DND-41 (cell line): Measurements from ENCODE around the gene PARM1.

Experiments
- ATAC-seq: fragments of 200-7000 bp; cut with Tn5 transposase; 3 replicates; pipeline ENCODE4 v1.9.1; 2021; ENCODE audit warnings: low read depth; ENCODE audit not compliant: insufficient read depth
- DNase-seq: peaks from one replicate; pipeline ENCODE4 v3.0.0-alpha.2; 2020
- H2AFZ ChIP-seq: 2 replicates; pipeline ENCODE4 v1.6.0; 2012; ENCODE audit warnings: low read depth, low read length
- H3K27ac ChIP-seq: 2 replicates; pipeline ENCODE4 v1.5.1; 2012; ENCODE audit warnings: low read length, inconsistent platforms
- H3K27me3 ChIP-seq: fragments of 200-600 bp; sonication (generic); 2 replicates; pipeline ENCODE4 v1.6.0; 2012; ENCODE audit warnings: low read length, mild to moderate bottlenecking, inconsistent platforms; ENCODE audit not compliant: insufficient read depth, poor library complexity
- H3K36me3 ChIP-seq: 2 replicates; pipeline ENCODE4 v1.5.1; 2012; ENCODE audit warnings: low read length, inconsistent platforms; ENCODE audit not compliant: insufficient read depth
- H3K4me1 ChIP-seq: 2 replicates; pipeline ENCODE4 v1.5.1; 2012; ENCODE audit warnings: mild to moderate bottlenecking, low read length; ENCODE audit not compliant: insufficient read depth
- H3K4me2 ChIP-seq: 2 replicates; pipeline ENCODE4 v1.6.0; 2012; ENCODE audit warnings: mild to moderate bottlenecking, moderate library complexity, low read length, inconsistent platforms; ENCODE audit not compliant: insufficient read depth
- H3K4me3 ChIP-seq, 2 experiments: fragments of 200-600 bp in 1 of 2; shearing (Covaris generic) in 1 of 2; 2 replicates each; pipeline ENCODE4 v1.5.1; 2012 to 2016; ENCODE audit warnings: inconsistent platforms in 2 of 2, low read length in 2 of 2, mild to moderate bottlenecking in 2 of 2, low read depth in 1 of 2, moderate library complexity in 1 of 2
- H3K79me2 ChIP-seq: 2 replicates; pipeline ENCODE4 v1.6.0; 2012; ENCODE audit warnings: low read length, inconsistent platforms; ENCODE audit not compliant: insufficient read depth
- H3K9ac ChIP-seq: 2 replicates; pipeline ENCODE4 v1.6.0; 2012; ENCODE audit warnings: low read depth, mild to moderate bottlenecking, inconsistent platforms, low read length, moderate library complexity
- H3K9me3 ChIP-seq: 2 replicates; pipeline ENCODE4 v1.5.1; 2012; ENCODE audit warnings: low read length, moderate library complexity, mild to moderate bottlenecking, inconsistent platforms; ENCODE audit not compliant: insufficient read depth, severe bottlenecking
- H4K20me1 ChIP-seq: 2 replicates; pipeline ENCODE4 v1.6.0; 2012; ENCODE audit warnings: low read length; ENCODE audit not compliant: insufficient read depth
- EZH2 ChIP-seq: IDR thresholded peaks from 3 replicates; pipeline ENCODE4 v1.6.1; 2012; ENCODE audit warnings: borderline replicate concordance, low read depth, mild to moderate bottlenecking, moderate library complexity, low read length, inconsistent platforms; ENCODE audit not compliant: severe bottlenecking
- TF ChIP-seq, protein P1 (sequence below): IDR thresholded peaks from 2 replicates; pipeline ENCODE4 v1.5.1; 2012; ENCODE audit warnings: borderline replicate concordance, low read length, moderate library complexity, mild to moderate bottlenecking; ENCODE audit not compliant: poor library complexity, severe bottlenecking; ENCODE audit errors: extremely low read depth

Gene PARM1

DNA sequence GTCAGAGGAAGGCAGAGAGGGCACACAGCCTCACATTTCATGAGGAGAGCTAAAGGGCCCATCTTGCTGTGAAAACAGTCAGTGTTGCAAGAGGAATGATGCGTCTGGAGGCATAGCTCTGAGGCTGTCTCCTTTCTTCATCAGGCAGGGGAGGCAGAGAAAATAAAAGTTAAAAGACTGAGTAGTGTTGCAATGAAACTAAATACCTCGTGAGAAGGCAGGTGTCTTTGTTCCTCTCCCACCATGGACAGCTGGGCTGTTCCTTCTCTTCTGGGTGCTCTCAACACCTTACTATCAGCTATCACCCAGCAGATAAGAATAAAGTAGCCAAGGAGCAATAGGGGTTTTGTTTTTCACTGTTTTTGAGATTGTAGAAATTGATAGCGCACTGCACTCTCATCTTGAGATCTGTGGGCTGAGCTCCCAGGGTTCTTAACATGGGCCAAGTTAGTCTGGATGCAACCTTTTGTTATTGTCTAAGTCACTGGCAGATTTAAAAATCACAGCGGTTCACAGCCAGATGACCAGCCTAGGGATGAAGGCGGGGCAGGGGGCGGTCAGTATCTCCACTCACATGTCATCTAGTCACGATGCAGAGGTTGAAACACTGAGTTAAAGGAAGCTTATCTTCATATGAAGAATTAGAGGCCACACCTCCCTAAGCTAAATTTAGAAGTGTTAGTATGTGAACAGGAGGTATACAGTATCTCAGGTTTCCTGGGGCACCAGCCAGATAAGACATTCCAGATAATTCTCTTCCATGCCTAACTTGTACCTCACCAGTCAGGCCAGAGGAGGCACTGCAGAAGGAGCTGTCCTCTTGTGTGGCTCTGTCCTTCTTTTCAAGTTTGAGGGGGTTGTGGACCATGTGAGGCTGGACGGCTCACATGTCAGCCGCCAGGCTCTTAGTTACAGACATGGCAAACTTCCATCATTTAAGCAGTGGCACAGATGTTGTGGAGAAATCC is 36.9 kb downstream of the PARM1 start:
- H3K27ac ChIP-seq: no peak overlapping the region
- H3K4me3 ChIP-seq: no peak overlapping the region
- TF ChIP-seq EZH2: no peak
- TF ChIP-seq, protein P1, sequence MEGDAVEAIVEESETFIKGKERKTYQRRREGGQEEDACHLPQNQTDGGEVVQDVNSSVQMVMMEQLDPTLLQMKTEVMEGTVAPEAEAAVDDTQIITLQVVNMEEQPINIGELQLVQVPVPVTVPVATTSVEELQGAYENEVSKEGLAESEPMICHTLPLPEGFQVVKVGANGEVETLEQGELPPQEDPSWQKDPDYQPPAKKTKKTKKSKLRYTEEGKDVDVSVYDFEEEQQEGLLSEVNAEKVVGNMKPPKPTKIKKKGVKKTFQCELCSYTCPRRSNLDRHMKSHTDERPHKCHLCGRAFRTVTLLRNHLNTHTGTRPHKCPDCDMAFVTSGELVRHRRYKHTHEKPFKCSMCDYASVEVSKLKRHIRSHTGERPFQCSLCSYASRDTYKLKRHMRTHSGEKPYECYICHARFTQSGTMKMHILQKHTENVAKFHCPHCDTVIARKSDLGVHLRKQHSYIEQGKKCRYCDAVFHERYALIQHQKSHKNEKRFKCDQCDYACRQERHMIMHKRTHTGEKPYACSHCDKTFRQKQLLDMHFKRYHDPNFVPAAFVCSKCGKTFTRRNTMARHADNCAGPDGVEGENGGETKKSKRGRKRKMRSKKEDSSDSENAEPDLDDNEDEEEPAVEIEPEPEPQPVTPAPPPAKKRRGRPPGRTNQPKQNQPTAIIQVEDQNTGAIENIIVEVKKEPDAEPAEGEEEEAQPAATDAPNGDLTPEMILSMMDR: no peak
- H3K4me1 ChIP-seq: no peaks in the 10 kb centered on the region
- H3K79me2 ChIP-seq: no peaks in the 10 kb centered on the region
- no peaks in the 10 kb centered on the region for H3K36me3 ChIP-seq
- H3K9ac ChIP-seq: no peak overlapping the region
- DNase-seq (no peak), ATAC-seq (no peak)
- no peaks in the 10 kb centered on the region for H4K20me1 ChIP-seq
- H3K27me3 ChIP-seq: no peaks in the 10 kb centered on the region
- H3K4me2 ChIP-seq: no peak overlapping the region
- H3K9me3 ChIP-seq: no peaks in the 10 kb centered on the region
- no peak overlapping the region for H2AFZ ChIP-seq

DNA sequence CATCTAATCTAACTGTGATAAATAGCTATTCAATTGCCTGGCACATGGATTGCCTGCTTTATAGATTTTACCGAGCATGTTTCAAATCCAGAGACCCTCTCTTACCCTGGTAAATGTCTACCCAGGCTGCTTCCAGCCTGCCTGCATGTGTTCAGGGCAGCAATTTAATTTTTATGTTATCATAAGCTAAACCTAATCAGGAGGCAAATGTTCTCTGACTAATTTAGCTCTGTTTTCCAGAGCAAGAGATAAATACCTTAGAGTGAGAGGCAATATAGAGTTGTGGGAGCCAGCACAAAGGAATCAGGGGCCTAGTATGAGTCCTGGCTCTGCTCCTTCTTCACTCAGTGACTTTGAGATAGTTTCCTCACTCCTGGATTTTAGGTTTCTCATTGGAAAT is 37.7 kb downstream of the PARM1 start:
- H3K27me3 ChIP-seq: no peaks in the 10 kb centered on the region
- H3K4me1 ChIP-seq: no peaks in the 10 kb centered on the region
- H4K20me1 ChIP-seq: no peaks in the 10 kb centered on the region
- H3K4me2 ChIP-seq: no peak overlapping the region
- H3K4me3 ChIP-seq: no peak overlapping the region
- H3K36me3 ChIP-seq: no peaks in the 10 kb centered on the region
- H2AFZ ChIP-seq: no peak overlapping the region
- ATAC-seq (no peak), DNase-seq (no peak)
- no peak overlapping the region for H3K9ac ChIP-seq
- no peaks in the 10 kb centered on the region for H3K9me3 ChIP-seq
- no peaks in the 10 kb centered on the region for H3K79me2 ChIP-seq
- no peak overlapping the region for H3K27ac ChIP-seq
- TF ChIP-seq, protein P1: no peak
- TF ChIP-seq EZH2: no peak

DNA sequence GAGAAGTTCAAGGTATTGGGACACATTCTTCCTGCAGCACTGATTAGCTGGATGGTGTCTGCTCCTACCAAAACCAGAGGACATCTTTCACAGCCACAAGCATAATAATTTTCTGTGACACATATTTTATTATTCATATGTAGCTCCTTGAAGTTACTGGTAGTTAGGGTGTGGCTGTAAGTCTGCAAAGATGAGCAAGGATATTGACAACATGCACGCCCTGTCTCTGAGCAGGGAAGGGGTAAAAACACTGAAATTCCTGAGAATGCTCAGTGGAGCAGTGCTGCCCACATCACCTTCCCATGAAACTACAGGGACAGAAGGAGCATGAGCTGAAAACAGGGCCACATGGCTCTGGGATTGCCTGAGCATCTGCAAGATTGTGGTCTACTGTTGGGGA is 38.9 kb downstream of the PARM1 start:
- H3K27me3 ChIP-seq: no peaks in the 10 kb centered on the region
- no peak overlapping the region for H3K4me3 ChIP-seq
- TF ChIP-seq EZH2: no peak
- no peaks in the 10 kb centered on the region for H3K4me1 ChIP-seq
- no peak overlapping the region for H2AFZ ChIP-seq
- H3K9me3 ChIP-seq: no peaks in the 10 kb centered on the region
- no peaks in the 10 kb centered on the region for H3K36me3 ChIP-seq
- H3K27ac ChIP-seq: no peak overlapping the region
- no peak overlapping the region for H3K4me2 ChIP-seq
- no peaks in the 10 kb centered on the region for H3K79me2 ChIP-seq
- H3K9ac ChIP-seq: no peak overlapping the region
- no peak for DNase-seq
- no peaks in the 10 kb centered on the region for H4K20me1 ChIP-seq
- ATAC-seq: no peak

DNA sequence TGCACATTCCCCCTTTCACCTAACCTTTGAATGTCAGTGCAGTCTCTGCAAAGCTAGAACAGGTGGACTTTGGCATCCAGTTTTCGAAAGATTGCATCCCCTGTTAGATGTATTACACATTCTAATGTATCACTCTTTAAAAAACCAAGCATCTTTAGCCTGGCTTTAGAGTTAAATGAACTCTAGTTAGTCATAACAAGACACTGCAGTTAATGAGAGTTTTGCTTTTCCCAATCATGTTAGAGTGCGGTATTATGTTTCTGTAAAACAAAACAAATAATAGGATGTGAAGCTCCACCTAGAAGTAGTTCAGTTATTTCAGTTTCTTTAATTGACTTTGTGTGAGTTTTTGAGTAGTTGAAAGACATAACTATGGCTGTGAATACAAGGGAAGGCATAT is 42.2 kb downstream of the PARM1 start:
- no peak overlapping the region for H3K27ac ChIP-seq
- no peak overlapping the region for H3K4me2 ChIP-seq
- TF ChIP-seq, protein P1: no peak
- no peak for TF ChIP-seq EZH2
- H3K36me3 ChIP-seq: no peaks in the 10 kb centered on the region
- no peaks in the 10 kb centered on the region for H3K9me3 ChIP-seq
- no peaks in the 10 kb centered on the region for H3K27me3 ChIP-seq
- DNase-seq: no peak
- H3K79me2 ChIP-seq: no peaks in the 10 kb centered on the region
- no peak for ATAC-seq
- no peak overlapping the region for H2AFZ ChIP-seq
- H4K20me1 ChIP-seq: no peaks in the 10 kb centered on the region
- H3K9ac ChIP-seq: no peak overlapping the region
- H3K4me3 ChIP-seq: no peak overlapping the region
- H3K4me1 ChIP-seq: no peaks in the 10 kb centered on the region
